Left lung (tissue), 10 donors: ENCODE data around the gene FAM50B. TPM values are rescaled to one million over a fixed set of nuclear protein-coding genes. Genes with fewer than 3 reads are reported as not detected.

ENCODE experiments used
- ATAC-seq: fragments of 200-7000 bp; cut with Tn5 transposase; one replicate; pipeline ENCODE4 v1.9.1; 2020; ENCODE audit warnings: moderate library complexity
- DNase-seq, 4 donors: peaks; one replicate each; pipeline ENCODE4 v3.0.0-alpha.2; 2013 to 2020
- H3K27ac ChIP-seq, 2 donors: fragments of 200-600 bp; sonication (generic) in 1 of 2; one replicate each; pipeline versions ENCODE4 v1.5.0 to v1.8.0; 2020 to 2021
- H3K27me3 ChIP-seq, 2 donors: fragments of 200-600 bp; sonication (generic) in 1 of 2; one replicate each; pipeline versions ENCODE4 v1.5.0 to v1.8.0; 2020 to 2021
- H3K36me3 ChIP-seq, 2 donors: fragments of 200-600 bp; sonication (generic) in 1 of 2; one replicate each; pipeline versions ENCODE4 v1.5.0 to v1.8.0; 2020 to 2021
- H3K4me1 ChIP-seq, 2 donors: fragments of 200-600 bp; one replicate each; pipeline ENCODE4 v1.8.0; 2021
- H3K4me3 ChIP-seq, 2 donors: fragments of 200-600 bp; sonication (generic) in 1 of 2; one replicate each; pipeline versions ENCODE4 v1.5.0 to v1.8.0; 2020 to 2021; ENCODE audit warnings: mild to moderate bottlenecking in 1 of 2
- H3K9me3 ChIP-seq, 2 donors: fragments of 200-600 bp; sonication (generic) in 1 of 2; one replicate each; pipeline versions ENCODE4 v1.5.0 to v1.8.0; 2020 to 2021
- intact Hi-C, 2 donors: fragments of 100-400 bp; cut with DNase I; formaldehyde crosslinking; loops; one replicate each; pipeline versions ENCODE4 v1.11.2 to v1.14.2; 2022
- polyA plus RNA-seq, 6 donors: library from polyadenylated mRNA; unstranded; fragments of 120-200 nt; gene quantifications; one replicate each; pipeline ENCODE4 v1.2.1, GENCODE V29; 2013; ENCODE audit not compliant: insufficient read length in 6 of 6
- total RNA-seq, 2 donors: library from RNA; stranded (reverse); fragmentation: NEBNext Ultra II Directional; extraction: Animal tissue kit (Norgen Biotek cat#: 25700); gene quantifications; one replicate each; pipeline ENCODE4 v1.2.1, GENCODE V29; 2021
- TF ChIP-seq, protein P1 (sequence below), 2 donors: fragments of 200-600 bp; sonication (generic) in 1 of 2; IDR thresholded peaks; one replicate each; pipeline versions ENCODE4 v1.5.0 to v1.8.0; 2021; ENCODE audit warnings: antibody characterized with exemption in 2 of 2
- donor health status: DM: no; HTN: yes; CAD: no.
- donor health status: DM: no; HTN: no; CAD: no.

FAM50B gene
- total and polyA plus RNA-seq, 8 donors, result 8.5 to 20.3 (median 11.0) TPM

DNA sequence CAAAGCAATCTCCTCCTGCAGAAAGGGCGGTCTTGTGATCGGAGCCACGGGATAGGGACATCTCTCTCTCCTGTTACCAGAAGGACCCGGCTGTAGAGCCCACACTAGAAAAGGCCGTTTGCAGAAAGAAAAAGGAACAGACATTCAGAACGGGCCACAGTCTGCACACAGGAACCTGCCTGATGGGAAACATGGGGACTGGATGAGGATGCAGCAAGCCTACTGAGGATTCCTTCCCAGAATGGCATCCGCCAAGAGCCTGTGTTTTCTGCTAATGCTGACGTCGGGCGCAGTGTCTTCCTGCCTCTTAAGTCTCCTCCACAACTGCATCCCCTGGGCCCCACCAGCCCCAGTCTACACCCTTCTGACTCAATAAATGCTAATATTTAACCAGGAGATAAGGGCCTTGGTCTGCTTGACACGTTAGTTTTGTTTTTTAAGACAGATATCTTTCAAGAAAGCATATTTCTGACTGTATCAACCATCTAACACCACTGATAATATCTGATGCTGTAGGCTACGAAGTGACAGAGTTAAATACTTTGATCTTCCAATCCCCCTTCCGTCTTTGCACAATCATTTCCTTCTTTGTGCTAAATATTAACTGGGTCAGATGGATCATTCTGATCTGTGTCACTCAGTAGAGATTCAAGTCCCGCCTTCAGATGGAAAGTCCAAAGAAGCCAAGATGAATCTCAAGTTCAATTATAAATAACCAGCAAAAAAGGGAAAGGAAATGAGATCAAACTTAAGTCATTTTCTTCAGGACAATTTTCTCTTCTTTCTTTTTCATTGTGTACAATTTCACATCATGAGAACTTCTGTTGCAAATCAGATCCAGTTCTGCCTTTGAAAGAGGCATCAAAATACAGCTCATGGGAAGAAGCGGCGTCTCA is 20.7 kb downstream of the FAM50B start:
- TF ChIP-seq, protein P1, sequence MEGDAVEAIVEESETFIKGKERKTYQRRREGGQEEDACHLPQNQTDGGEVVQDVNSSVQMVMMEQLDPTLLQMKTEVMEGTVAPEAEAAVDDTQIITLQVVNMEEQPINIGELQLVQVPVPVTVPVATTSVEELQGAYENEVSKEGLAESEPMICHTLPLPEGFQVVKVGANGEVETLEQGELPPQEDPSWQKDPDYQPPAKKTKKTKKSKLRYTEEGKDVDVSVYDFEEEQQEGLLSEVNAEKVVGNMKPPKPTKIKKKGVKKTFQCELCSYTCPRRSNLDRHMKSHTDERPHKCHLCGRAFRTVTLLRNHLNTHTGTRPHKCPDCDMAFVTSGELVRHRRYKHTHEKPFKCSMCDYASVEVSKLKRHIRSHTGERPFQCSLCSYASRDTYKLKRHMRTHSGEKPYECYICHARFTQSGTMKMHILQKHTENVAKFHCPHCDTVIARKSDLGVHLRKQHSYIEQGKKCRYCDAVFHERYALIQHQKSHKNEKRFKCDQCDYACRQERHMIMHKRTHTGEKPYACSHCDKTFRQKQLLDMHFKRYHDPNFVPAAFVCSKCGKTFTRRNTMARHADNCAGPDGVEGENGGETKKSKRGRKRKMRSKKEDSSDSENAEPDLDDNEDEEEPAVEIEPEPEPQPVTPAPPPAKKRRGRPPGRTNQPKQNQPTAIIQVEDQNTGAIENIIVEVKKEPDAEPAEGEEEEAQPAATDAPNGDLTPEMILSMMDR (IDR thresholded peaks at IDR 0.05), result no peak
- H3K4me3 ChIP-seq, result no peak overlapping the region
- no peak for DNase-seq
- no peaks in the 10 kb centered on the region for H3K4me1 ChIP-seq
- no peaks in the 10 kb centered on the region for H3K27me3 ChIP-seq
- H3K9me3 ChIP-seq, result no peaks in the 10 kb centered on the region
- intact Hi-C loops, result no loop called here
- H3K27ac ChIP-seq, result no peak overlapping the region
- peak; percentile 26 for ATAC-seq
- no peaks in the 10 kb centered on the region for H3K36me3 ChIP-seq

DNA sequence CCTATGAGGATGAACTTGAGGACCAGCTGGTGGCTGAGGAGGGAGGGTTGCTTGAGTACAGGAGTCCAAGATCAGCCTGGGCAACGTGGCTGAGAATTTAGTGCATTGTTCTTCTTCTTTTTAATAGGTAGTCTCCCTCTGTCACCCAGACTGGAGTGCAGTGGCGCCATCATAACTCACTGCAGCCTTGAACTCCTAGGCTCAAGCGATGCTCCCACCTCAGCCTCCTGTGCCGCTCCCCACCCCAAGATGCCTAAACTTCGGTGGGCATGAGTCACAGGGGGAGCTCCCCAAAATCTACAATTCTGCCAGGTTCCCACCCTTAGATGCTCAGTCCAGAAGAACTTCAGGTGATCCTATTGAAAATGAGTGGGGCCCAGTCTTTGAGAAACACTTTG is 21.4 kb downstream of the FAM50B start:
- Histone ChIP-seq H3K27ac (no peak overlapping the region), H3K9me3 (no peaks in the 10 kb centered on the region), H3K27me3 (no peaks in the 10 kb centered on the region), H3K4me1 (no peaks in the 10 kb centered on the region), H3K36me3 (no peaks in the 10 kb centered on the region), H3K4me3 (no peak overlapping the region)
- ATAC-seq (no peak), DNase-seq (no peak)
- intact Hi-C loops, result no loop called here
- TF ChIP-seq, protein P1 (IDR thresholded peaks at IDR 0.05), result no peak

DNA sequence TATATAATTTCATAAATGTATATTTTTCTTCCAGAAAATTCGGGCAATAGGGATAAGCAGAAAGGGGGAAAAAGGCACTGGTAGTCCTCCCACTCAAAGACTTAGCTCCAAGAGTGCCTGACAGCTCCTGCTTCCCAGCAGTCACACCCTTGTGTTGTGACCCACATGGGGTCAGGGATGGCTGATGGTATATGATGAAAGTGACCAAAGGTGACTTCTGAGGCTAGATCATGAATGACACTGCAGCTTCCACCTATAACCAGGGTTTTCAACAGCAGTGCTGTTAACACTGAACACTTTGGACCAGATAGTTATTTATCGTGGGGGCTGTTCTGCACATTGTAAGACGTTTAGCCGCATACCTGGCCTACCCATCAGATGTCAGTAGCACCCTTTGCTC is 22.3 kb downstream of the FAM50B start:
- DNase-seq (no peak), ATAC-seq (no peak)
- Histone ChIP-seq H3K9me3 (no peaks in the 10 kb centered on the region), H3K27ac (no peak overlapping the region), H3K27me3 (no peaks in the 10 kb centered on the region), H3K4me1 (no peaks in the 10 kb centered on the region), H3K4me3 (no peak overlapping the region), H3K36me3 (no peaks in the 10 kb centered on the region)
- intact Hi-C loops, result no loop called here
- TF ChIP-seq, protein P1 (IDR thresholded peaks at IDR 0.05), result no peak

DNA sequence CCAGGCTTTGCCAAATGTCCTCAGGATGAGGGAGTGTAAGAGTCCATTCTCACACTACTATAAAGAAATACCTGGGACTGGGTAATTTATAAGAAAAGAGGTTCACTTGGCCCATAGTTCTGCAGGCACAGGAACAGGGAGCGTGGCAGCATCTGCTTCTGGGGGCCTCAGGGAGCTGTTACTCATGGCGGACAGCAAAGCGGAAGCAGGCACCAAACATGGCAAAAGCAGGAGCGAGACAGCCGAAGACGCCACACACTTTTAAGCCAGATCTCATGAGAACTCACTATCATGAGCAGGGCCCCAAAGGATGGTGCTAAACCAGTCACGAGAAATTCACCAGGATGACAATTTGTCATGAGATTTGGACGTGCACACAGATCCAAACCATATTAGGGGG is 22.8 kb downstream of the FAM50B start:
- Histone ChIP-seq H3K4me3 (no peak overlapping the region), H3K27ac (no peak overlapping the region), H3K4me1 (no peaks in the 10 kb centered on the region), H3K9me3 (no peaks in the 10 kb centered on the region), H3K36me3 (no peaks in the 10 kb centered on the region), H3K27me3 (no peaks in the 10 kb centered on the region)
- DNase-seq, result no peak
- TF ChIP-seq, protein P1 (IDR thresholded peaks at IDR 0.05), result no peak
- no peak for ATAC-seq
- intact Hi-C loops, result no loop called here

DNA sequence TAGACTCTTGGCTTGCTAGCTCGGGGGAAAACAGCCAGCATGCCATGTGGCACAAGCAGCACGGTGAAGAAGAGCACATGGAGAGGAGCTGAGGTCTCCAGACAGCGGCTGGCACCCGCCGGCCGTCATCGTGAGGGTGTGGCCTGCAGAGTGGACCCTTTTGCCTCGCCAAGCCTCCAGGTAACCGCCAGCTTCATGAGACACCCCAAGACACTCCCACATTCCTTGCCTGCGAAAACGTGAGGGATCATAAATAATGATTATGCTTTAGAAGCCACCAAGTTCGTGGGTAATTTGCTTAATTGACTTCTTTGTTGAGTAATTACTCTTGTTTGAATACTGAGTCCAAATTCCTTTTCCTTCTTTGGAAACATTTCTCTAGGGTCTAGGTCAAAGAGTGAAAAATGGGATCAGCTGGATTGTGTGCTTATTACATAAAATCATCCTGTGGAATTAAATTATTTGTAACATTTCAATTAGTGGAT is 23.2 kb downstream of the FAM50B start:
- no peaks in the 10 kb centered on the region for H3K9me3 ChIP-seq
- H3K27me3 ChIP-seq, result no peaks in the 10 kb centered on the region
- H3K27ac ChIP-seq, result no peak overlapping the region
- H3K36me3 ChIP-seq, result no peaks in the 10 kb centered on the region
- intact Hi-C loops, result no loop called here
- ATAC-seq (no peak), DNase-seq (no peak)
- no peak overlapping the region for H3K4me3 ChIP-seq
- TF ChIP-seq, protein P1 (IDR thresholded peaks at IDR 0.05), result no peak
- H3K4me1 ChIP-seq, result no peaks in the 10 kb centered on the region
